ENCODE data around the gene SULF2.

SULF2 gene

GRCh38 chr20:47667531-47668312 lies 117.6 kb downstream of the SULF2 start:
- no peak for DNase-seq (ENCODE audit: low read depth)

DNA sequence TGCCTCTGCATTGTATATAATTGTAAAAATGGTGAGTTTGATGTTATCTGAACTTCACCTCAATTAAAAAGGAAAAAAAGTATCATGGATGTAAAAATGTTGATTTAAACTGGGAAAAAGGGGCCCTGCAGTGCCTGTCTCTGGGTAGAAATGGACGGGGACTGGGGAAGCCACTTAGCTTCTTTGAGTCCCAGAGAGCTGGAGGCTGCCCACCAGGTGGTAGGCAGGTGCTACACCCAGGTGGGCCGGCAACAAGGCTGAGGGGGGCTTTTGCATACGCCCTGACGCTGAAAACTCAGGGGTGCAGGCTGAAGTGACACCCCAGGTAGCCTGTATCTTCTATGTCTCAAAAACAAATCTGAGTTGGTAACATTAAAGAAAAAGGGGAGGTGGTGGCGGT lies 118.2 kb downstream of the SULF2 start:
- no peak for DNase-seq (ENCODE audit: low read depth)

GRCh38 chr20:47666304-47666703 lies 119.0 kb downstream of the SULF2 start:
- DNase-seq (ENCODE audit: low read depth): no peak

DNA sequence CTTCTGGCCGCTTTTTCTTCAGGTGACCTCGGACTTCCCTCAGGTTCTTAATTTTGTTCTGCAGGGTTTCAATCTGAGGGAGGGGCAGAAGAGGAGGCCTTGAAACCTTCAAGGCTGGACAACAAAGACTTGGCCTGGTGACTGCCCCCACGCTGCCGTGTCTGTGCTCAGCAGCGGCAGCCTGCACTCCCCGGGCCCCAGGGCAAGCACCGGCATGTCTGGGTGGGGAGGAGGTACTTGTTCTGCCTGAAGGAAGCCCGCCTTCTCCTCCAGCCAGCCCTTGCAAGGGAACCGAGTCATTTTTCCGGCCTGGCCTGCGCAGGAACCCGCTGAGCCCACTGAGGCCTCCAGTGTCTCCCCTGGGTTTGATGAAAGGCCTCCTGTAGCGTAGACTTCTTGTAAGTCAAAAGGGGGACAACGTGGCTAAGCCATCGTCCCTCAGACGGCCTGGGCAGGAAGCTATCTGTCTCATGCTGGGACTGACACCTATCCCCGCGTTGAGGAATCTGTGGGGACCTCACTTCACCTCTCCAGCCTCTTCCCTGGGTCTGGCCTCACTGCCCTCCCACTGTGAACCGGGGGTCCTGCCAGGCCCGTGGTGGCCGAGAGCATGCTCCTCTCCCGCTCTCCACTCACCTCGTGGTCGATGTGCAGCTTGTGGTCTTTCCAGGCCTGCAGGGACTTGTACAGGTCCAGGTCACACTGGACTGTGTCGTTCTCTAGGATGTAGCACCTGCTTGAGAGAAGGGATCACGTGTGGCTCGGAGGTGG lies 119.9 kb downstream of the SULF2 start:
- DNase-seq (ENCODE audit: low read depth): no peak

- no peak for DNase-seq (ENCODE audit: low read depth)
Observed at GRCh38 chr20:47664744-47665143, 120.5 kb downstream of the SULF2 start.

DNA sequence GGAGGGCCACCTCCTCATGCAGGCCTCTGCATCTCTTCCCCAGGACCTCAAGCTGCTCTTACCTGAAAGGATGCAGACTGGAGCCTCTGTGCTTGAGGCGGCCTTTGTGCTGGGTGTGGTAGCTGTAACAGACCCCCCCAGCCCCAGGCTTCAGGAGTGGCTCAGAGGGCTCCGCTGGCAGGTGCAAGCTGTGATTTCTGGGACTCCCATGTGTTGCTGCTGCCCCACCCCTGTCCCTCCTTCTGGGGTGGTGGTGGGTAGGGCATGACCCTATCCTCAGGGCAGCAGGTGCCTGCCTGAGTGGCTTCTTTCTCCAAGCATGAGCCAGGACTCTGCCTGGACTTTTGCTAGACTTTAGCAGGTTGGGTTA lies 121.2 kb downstream of the SULF2 start:
- no peak for DNase-seq (ENCODE audit: low read depth)

- peak; percentile 63 for DNase-seq (ENCODE audit: low read depth)
Observed at GRCh38 chr20:47663354-47664067, 121.8 kb downstream of the SULF2 start.

GRCh38 chr20:47662483-47663353 lies 122.6 kb downstream of the SULF2 start:
- no peak for DNase-seq (ENCODE audit: low read depth)

- DNase-seq (ENCODE audit: low read depth): no peak
Observed at GRCh38 chr20:47661714-47662113, 123.6 kb downstream of the SULF2 start.

DNA sequence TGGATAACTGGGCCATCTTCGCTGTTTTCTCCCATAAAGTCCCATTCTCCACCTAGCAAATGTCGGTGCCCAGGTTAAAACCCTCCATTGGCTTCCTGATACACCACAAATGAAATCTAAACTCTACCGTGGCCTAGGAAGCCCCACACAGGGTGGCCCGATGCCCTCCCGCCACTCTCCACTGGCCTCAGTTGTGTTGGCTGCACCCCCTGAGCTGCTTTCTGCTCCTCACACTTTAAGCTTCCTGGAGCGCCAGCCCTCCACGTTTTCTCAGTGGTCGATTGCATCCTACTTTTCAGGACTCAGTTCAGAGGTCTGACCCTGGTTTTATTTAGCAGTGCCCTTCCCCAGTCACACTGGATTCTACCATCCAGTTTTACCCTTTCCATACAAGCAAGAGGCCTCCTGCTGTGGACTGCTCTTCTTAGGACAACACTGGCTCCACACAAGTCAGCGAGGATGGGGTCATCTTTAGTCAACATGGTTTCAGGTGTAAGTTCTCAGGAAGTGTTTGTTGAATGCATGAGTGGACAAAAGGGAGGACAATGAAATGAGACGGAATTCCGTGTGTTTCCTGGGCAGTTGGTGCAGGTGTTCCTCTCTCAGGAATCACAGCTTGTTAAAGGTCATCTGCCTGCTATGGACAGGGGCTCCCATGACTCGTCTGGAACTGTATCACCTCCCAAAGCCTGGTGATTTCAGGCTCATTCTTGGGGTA lies 124.1 kb downstream of the SULF2 start:
- no peak for DNase-seq (ENCODE audit: low read depth)

DNA sequence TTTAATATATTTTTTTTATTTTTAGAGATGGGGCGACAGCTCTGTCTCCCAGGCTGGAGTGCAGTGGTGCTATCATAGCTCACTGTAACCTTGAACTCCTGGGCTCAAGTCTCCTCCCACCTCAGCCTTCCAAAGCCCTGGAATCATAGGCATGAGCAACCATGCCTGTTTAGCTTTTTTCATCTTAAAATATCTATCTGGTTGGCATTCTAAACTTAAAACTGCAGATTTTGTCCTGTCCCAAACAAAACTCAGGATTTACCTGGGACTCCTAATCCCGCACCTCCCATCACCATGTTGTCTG lies 124.7 kb downstream of the SULF2 start:
- no peak for DNase-seq (ENCODE audit: low read depth)

DNA sequence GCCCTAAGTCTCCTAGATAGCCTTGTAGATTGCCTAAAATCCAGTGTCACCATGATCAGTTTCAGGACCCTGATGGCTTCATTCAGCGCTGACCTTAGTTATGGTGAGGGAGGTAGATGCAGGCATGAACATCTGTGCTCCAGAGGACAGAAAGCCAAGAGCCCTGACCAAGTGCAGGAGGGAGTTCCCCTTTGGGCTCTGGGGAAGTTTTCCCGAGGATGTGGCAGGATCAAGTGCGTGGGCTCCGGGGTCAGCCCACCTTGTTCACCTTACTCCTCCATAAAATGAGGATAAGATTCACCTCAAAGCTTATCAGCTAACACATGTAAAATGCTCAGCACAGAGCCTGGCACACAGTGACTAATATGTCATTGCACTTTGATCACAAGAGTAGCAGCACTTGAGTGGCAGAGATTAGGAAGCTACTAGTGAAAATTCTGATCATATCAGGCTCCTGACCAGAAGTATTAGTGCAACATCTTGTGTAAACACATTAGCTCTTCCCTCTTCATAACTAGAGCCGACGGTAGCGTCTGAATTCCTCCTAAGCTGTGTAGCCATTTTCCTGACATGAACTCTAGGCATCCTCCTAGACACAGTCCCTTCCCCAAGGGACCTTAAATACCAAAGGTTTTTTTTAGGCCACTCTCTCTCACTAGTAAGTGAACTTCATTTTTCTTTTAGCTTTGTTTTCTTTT lies 125.2 kb downstream of the SULF2 start:
- no peak for DNase-seq (ENCODE audit: low read depth)

DNA sequence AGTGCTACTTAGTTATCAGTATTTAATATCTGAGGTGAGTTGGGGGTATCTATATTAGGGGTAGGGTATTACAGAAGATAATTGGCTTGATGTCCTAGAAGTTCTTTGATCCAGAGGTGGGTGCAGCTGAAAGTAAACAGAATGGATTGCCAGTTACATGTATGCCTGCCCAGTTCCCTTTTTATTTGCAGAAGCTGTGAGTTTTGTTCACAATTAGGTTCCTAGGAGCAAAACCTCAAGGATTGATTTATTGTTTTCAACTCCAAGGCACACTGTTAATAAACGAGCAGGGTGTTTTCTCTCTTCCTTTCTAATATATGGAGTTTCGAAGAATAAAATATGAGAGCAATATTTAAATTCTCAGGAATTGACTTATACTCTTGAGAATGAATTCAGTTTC lies 129.0 kb downstream of the SULF2 start:
- no peak for DNase-seq (ENCODE audit: low read depth)

DNA sequence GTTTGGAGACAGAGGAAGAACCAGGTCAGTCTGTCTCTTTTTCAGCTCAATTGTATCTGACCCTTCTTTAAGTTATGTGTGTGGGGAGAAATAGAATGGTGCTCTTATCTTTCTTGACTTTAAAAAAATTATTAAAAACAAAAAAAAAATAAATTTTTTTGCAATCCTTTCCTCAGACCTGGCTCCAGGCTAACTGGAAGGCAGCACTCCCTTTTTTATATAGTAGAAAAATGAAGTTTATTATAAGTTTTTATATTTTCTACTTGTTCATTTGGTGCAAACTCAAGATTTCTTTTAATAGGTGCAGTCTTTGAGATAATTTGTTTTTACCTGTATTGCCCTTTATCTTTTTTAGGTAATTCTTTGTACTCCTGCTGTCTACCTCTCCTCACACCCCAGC lies 129.6 kb downstream of the SULF2 start:
- no peak for DNase-seq (ENCODE audit: low read depth)

DNA sequence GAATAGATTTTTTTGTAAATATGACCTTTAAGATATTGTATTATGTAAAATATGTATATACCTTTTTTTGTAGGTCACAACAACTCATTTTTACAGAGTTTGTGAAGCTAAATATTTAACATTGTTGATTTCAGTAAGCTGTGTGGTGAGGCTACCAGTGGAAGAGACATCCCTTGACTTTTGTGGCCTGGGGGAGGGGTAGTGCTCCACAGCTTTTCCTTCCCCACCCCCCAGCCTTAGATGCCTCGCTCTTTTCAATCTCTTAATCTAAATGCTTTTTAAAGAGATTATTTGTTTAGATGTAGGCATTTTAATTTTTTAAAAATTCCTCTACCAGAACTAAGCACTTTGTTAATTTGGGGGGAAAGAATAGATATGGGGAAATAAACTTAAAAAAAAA lies 130.9 kb downstream of the SULF2 start:
- no peak for DNase-seq (ENCODE audit: low read depth)

DNA sequence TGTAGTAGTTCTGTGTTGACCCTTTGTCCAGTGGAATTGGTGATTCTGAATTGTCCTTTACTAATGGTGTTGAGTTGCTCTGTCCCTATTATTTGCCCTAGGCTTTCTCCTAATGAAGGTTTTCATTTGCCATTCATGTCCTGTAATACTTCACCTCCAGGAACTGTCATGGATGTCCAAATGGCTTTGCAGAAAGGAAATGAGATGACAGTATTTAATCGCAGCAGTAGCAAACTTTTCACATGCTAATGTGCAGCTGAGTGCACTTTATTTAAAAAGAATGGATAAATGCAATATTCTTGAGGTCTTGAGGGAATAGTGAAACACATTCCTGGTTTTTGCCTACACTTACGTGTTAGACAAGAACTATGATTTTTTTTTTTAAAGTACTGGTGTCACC lies 131.4 kb downstream of the SULF2 start:
- no peak for DNase-seq (ENCODE audit: low read depth)

- DNase-seq (ENCODE audit: low read depth): no peak
Observed at GRCh38 chr20:47652794-47653193, 132.5 kb downstream of the SULF2 start.

GRCh38 chr20:47652301-47652700 lies 133.0 kb downstream of the SULF2 start:
- no peak for DNase-seq (ENCODE audit: low read depth)

DNA sequence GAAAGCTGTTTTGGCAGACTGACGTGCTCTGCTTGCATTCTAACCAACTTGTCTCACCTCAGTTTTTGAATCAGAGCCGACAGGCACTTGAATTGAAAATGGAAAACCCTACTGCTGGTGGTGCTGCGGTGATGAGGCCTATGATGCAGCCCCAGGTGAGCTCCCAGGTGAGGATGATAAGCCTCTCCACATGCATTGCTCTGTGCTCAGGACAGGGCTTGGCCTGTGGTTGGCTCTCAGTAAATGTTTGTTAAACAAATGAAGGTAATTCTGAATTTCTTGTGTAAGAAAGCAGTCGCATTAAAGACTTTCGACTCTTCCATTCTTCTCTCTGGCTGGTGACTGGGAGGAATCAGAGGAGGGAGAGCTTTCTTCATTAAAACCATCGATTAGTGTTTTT lies 136.3 kb downstream of the SULF2 start:
- DNase-seq (ENCODE audit: low read depth): no peak

GRCh38 chr20:47647994-47648393 lies 137.3 kb downstream of the SULF2 start:
- no peak for DNase-seq (ENCODE audit: low read depth)

- DNase-seq (ENCODE audit: low read depth): no peak
Observed at GRCh38 chr20:47645632-47646031, 139.6 kb downstream of the SULF2 start.

Data from activated T-cell treated with anti-CD3 and anti-CD28 coated beads for 1 hour (primary cell).